Breast epithelium (tissue), 4 donors: ENCODE results near the gene NAP1L5. TPM values are rescaled to one million over a fixed set of nuclear protein-coding genes. Genes with fewer than 3 reads are reported as not detected.

Source experiments
- DNase-seq, 2 donors: peaks; one replicate each; pipeline ENCODE4 v3.0.0-alpha.2; 2019; ENCODE audit warnings: low spot score in 2 of 2
- H3K27ac ChIP-seq, 2 donors: fragments of 200-600 bp; sonication (generic) in 1 of 2; one replicate each; pipeline ENCODE4 v1.5.1; 2016 to 2019; ENCODE audit warnings: mild to moderate bottlenecking in 1 of 2
- H3K27me3 ChIP-seq, 2 donors: fragments of 200-600 bp; sonication (generic) in 1 of 2; one replicate each; pipeline versions ENCODE4 v1.5.1 to v1.6.0; 2017 to 2019; ENCODE audit warnings: control low read depth in 1 of 2, mild to moderate bottlenecking in 1 of 2
- H3K36me3 ChIP-seq: fragments of 200-600 bp; one replicate; pipeline ENCODE4 v1.5.1; 2019
- H3K4me1 ChIP-seq, 2 donors: fragments of 200-600 bp; sonication (generic); one replicate each; pipeline ENCODE4 v1.5.1; 2016 to 2019; ENCODE audit warnings: control low read depth in 1 of 2
- H3K4me3 ChIP-seq, 3 donors: fragments of 200-600 bp; sonication (generic); 1 replicate in 2 of 3; 2 replicates in 1 of 3; pipeline ENCODE4 v1.5.1; 2016 to 2019; ENCODE audit warnings: mild to moderate bottlenecking in 3 of 3, moderate library complexity in 2 of 3
- H3K9me3 ChIP-seq, 2 donors: fragments of 200-600 bp; sonication (generic) in 1 of 2; one replicate each; pipeline ENCODE4 v1.5.1; 2016 to 2019; ENCODE audit warnings: control low read depth in 1 of 2
- CTCF ChIP-seq, 3 donors: fragments of 450-650 bp; IDR thresholded peaks; one replicate each; pipeline ENCODE4 v1.5.1; 2016 to 2017; ENCODE audit warnings: antibody characterized with exemption in 3 of 3, mild to moderate bottlenecking in 3 of 3, moderate library complexity in 3 of 3
- POLR2A ChIP-seq: fragments of 450-650 bp; IDR thresholded peaks from one replicate; pipeline ENCODE4 v1.6.1; 2016; ENCODE audit warnings: antibody characterized with exemption, mild to moderate bottlenecking, moderate library complexity
- POLR2AphosphoS5 ChIP-seq, 3 donors: sonication (generic); formaldehyde crosslinking; IDR thresholded peaks; one replicate each; pipeline ENCODE4 v1.6.1; 2017; ENCODE audit warnings: antibody characterized with exemption in 3 of 3
- intact Hi-C: fragments of 100-400 bp; cut with DNase I; formaldehyde crosslinking; loops from one replicate; pipeline ENCODE4 v1.15.1; 2023; ENCODE audit warnings: low total_unique reads
- total RNA-seq, 3 donors: library from RNA; depleted of rRNA; stranded (reverse); fragments of >200 nt; gene quantifications; one replicate each; pipeline ENCODE4 v1.1.0, GENCODE V29; 2016

NAP1L5 gene
- total RNA-seq, 3 donors from 2014 or later = 5.9 to 10.5 (median 7.0) TPM

GRCh38 chr4:88706574-88706973 is 8.9 kb upstream of the NAP1L5 start:
- TF ChIP-seq POLR2AphosphoS5 (IDR thresholded peaks at IDR 0.05) = peak in 1 of 3 donors; percentile 31
- TF ChIP-seq POLR2A = no peak
- TF ChIP-seq CTCF (IDR thresholded peaks at IDR 0.05) = peak in 2 of 3 donors; percentile 64 to 71

GRCh38 chr4:88705805-88706492 is 8.3 kb upstream of the NAP1L5 start:
- Histone ChIP-seq H3K36me3 (no peaks in the 10 kb centered on the region), H3K27me3 (no peaks in the 10 kb centered on the region), H3K27ac (peak overlapping the region in 1 of 2 donors; percentile 49), H3K4me1 (peaks cover 0 to 5% of the 10 kb centered on the region in 2 donors), H3K4me3 (no peak overlapping the region), H3K9me3 (no peaks in the 10 kb centered on the region)
- intact Hi-C loops = no loop called here
- DNase-seq = no peak
- TF ChIP-seq POLR2AphosphoS5 (IDR thresholded peaks at IDR 0.05) (no peak), CTCF (IDR thresholded peaks at IDR 0.05) (no peak), POLR2A (no peak)

More at GRCh38 chr4:88706574-88706973, 8.9 kb upstream of the NAP1L5 start:
- Histone ChIP-seq H3K36me3 (no peaks in the 10 kb centered on the region), H3K4me3 (peak overlapping the region in 1 of 3 donors; percentile 27), H3K4me1 (peaks cover 0 to 5% of the 10 kb centered on the region in 2 donors), H3K27ac (peak overlapping the region; percentile 49 to 58), H3K9me3 (no peaks in the 10 kb centered on the region), H3K27me3 (no peaks in the 10 kb centered on the region)
- intact Hi-C loops = no loop called here
- no peak for DNase-seq

- Histone ChIP-seq H3K4me1 (peaks cover 0 to 5% of the 10 kb centered on the region in 2 donors), H3K9me3 (no peaks in the 10 kb centered on the region), H3K36me3 (no peaks in the 10 kb centered on the region), H3K27me3 (no peaks in the 10 kb centered on the region), H3K27ac (no peak overlapping the region), H3K4me3 (no peak overlapping the region)
- intact Hi-C loops = no loop called here
- no peak for DNase-seq
- no peak for TF ChIP-seq CTCF (IDR thresholded peaks at IDR 0.05)
- no peak for TF ChIP-seq POLR2A
- TF ChIP-seq POLR2AphosphoS5 (IDR thresholded peaks at IDR 0.05) = no peak
Measured at GRCh38 chr4:88705223-88705622, 7.6 kb upstream of the NAP1L5 start.

DNA sequence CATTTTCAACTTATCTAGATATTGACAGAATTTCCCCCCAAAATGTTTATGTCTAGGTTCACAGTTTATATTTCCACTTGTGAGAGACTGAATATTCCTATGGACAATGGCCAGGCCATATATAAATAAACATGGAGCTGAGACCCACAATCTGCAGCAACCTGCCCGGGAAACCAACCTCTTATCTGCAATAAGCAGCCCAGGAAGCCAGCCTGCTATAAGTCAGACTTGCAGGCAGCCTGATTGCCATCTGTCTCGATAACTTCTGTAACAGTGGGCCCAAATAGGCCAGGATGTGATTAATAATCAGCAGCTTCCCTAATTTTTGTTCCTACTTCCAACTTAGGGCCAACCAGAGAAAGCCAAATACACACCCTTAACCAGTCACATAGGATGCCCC is 5.2 kb upstream of the NAP1L5 start:
- Histone ChIP-seq H3K27ac (no peak overlapping the region), H3K9me3 (no peaks in the 10 kb centered on the region), H3K27me3 (no peaks in the 10 kb centered on the region), H3K4me1 (peaks cover 0 to 5% of the 10 kb centered on the region in 2 donors), H3K36me3 (no peaks in the 10 kb centered on the region), H3K4me3 (no peak overlapping the region)
- TF ChIP-seq POLR2A = no peak
- no peak for TF ChIP-seq POLR2AphosphoS5 (IDR thresholded peaks at IDR 0.05)
- TF ChIP-seq CTCF (IDR thresholded peaks at IDR 0.05) = no peak
- no peak for DNase-seq
- intact Hi-C loops = no loop called here

DNA sequence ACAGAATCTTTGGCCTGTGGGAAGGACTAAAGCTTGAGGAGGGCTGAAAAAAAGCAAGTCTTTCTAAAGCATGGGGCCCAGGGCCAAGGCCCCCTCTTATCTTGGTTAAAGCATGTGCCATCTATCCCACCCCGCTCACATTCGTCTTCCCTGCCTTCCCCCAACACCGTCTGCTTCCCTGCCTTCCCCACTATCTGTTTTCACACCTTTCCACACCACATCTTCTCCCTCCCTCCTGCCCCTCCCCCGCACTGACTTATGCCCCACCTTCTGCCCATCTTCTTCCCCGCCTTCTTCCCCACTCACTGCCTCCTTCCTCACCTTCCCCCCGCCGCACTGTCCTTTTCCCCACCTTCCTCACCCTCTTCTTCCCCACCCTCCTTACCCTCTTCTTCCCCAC is 890 bp upstream of the NAP1L5 start:
- H3K27me3 ChIP-seq = no peaks in the 10 kb centered on the region
- peak overlapping the region in 1 of 2 donors; percentile 67 for H3K27ac ChIP-seq
- no peaks in the 10 kb centered on the region for H3K9me3 ChIP-seq
- no peaks in the 10 kb centered on the region for H3K36me3 ChIP-seq
- DNase-seq = no peak
- H3K4me1 ChIP-seq = no peaks in the 10 kb centered on the region
- TF ChIP-seq CTCF (IDR thresholded peaks at IDR 0.05) (no peak), POLR2AphosphoS5 (IDR thresholded peaks at IDR 0.05) (no peak), POLR2A (no peak)
- H3K4me3 ChIP-seq = no peak overlapping the region
- intact Hi-C loops = no loop called here
